ENCODE measurements around the gene TMC3. TPM values are rescaled to one million over a fixed set of nuclear protein-coding genes. Genes with fewer than 3 reads are reported as not detected.

The TMC3 gene
- total RNA-seq, 4 donors from 2014 or later = 0.16 to 0.81 (median 0.36) TPM

- no peak for TF ChIP-seq POLR2A (IDR thresholded peaks at IDR 0.05)
- TF ChIP-seq POLR2AphosphoS5 (IDR thresholded peaks at IDR 0.05) = no peak
- TF ChIP-seq, protein P1, sequence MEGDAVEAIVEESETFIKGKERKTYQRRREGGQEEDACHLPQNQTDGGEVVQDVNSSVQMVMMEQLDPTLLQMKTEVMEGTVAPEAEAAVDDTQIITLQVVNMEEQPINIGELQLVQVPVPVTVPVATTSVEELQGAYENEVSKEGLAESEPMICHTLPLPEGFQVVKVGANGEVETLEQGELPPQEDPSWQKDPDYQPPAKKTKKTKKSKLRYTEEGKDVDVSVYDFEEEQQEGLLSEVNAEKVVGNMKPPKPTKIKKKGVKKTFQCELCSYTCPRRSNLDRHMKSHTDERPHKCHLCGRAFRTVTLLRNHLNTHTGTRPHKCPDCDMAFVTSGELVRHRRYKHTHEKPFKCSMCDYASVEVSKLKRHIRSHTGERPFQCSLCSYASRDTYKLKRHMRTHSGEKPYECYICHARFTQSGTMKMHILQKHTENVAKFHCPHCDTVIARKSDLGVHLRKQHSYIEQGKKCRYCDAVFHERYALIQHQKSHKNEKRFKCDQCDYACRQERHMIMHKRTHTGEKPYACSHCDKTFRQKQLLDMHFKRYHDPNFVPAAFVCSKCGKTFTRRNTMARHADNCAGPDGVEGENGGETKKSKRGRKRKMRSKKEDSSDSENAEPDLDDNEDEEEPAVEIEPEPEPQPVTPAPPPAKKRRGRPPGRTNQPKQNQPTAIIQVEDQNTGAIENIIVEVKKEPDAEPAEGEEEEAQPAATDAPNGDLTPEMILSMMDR (IDR thresholded peaks at IDR 0.05) = no peak
- TF ChIP-seq EP300 (IDR thresholded peaks at IDR 0.05) = no peak
- WGBS, 2 donors (ENCODE audit: low coverage in 1 of 2) = 83% methylated on average over 3 of the region's 3 CpGs; no CpG with 5 or more reads in 1 of the 2 donors
- no peak for ATAC-seq
- Histone ChIP-seq H3K9me3 (no peaks in the 10 kb centered on the region), H3K4me1 (no peaks in the 10 kb centered on the region), H3K36me3 (no peaks in the 10 kb centered on the region), H3K27ac (no peak overlapping the region), H3K27me3 (no peaks in the 10 kb centered on the region), H3K4me3 (no peak overlapping the region)
Observed at GRCh38 chr15:81372575-81372974, 1.4 kb downstream of the TMC3 start.

DNA sequence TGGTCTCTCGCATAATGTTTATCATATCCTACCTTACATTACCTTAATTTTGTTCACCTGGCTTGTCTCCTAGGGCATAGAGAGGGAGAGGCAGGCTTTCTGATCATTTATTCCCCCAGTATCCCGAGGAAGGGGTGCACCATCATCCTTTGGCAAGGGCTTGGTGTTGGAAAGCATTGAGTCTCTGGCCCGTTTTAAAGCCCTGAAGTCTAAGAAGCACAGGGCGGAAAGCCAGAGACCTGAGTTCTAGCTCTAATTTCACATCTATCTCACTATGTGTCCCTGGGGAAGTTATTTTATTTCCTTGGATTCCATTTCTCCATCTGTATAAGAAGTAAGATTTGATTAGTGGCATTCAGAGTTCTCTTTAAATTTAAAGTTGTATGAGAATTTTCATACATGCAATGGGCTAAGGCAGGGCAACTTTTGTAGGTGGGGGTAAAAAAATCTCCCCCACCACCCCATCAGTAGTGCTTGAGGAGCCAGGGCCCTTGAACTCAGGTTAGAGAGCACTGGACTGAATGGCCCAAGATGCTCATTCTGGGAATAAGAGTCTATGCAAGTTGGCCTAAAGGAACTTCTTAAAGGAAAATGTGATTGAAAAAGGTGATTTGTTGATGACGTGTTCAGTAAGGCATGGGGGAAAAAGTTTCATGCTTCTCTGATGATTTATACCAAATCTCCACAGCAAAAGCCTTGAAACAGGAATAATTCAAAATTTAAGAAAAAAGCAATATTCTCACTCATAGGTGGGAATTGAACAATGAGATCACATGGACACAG, 10.1 kb downstream of the TMC3 start:
- WGBS, 2 donors (ENCODE audit: low coverage in 1 of 2) = 59 to 62% methylated on average over 2 to 4 of the region's 5 CpGs
- Histone ChIP-seq H3K36me3 (no peaks in the 10 kb centered on the region), H3K27me3 (no peaks in the 10 kb centered on the region), H3K9me3 (peaks cover 0 to 4% (median 0%) of the 10 kb centered on the region in 3 donors), H3K4me1 (no peaks in the 10 kb centered on the region), H3K27ac (no peak overlapping the region), H3K4me3 (no peak overlapping the region)
- ATAC-seq = no peak
- TF ChIP-seq, protein P1 (IDR thresholded peaks at IDR 0.05) = no peak
- TF ChIP-seq POLR2AphosphoS5 (IDR thresholded peaks at IDR 0.05) (no peak), POLR2A (IDR thresholded peaks at IDR 0.05) (no peak), EP300 (IDR thresholded peaks at IDR 0.05) (no peak)

DNA sequence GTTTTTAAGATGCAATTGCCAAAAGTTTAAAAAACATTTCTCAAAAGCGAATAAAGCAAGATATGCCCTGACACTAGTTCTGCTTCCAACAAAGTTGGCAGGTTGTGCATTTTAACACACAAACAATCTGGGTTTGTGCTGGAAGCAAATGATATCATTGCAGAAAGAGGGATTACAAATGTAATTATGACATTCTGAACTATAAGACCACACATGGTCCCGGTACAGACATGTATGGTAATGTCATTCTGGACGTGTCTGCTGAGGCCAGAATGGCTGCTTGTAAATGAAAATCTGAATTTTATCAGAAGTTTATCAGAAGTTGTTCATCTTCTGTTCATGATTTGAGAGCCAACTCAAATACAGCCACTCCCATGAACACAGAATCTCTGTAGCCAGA, 10.7 kb downstream of the TMC3 start:
- no peak for ATAC-seq
- Histone ChIP-seq H3K27me3 (no peaks in the 10 kb centered on the region), H3K4me1 (no peaks in the 10 kb centered on the region), H3K4me3 (no peak overlapping the region), H3K36me3 (no peaks in the 10 kb centered on the region), H3K27ac (no peak overlapping the region), H3K9me3 (peaks cover 0 to 4% (median 0%) of the 10 kb centered on the region in 3 donors)
- 51 to 57% methylated on average over 3 of the region's 3 CpGs for WGBS, 2 donors (ENCODE audit: low coverage in 1 of 2)
- TF ChIP-seq POLR2A (IDR thresholded peaks at IDR 0.05) (no peak), POLR2AphosphoS5 (IDR thresholded peaks at IDR 0.05) (no peak), EP300 (IDR thresholded peaks at IDR 0.05) (no peak)
- TF ChIP-seq, protein P1 (IDR thresholded peaks at IDR 0.05) = no peak

DNA sequence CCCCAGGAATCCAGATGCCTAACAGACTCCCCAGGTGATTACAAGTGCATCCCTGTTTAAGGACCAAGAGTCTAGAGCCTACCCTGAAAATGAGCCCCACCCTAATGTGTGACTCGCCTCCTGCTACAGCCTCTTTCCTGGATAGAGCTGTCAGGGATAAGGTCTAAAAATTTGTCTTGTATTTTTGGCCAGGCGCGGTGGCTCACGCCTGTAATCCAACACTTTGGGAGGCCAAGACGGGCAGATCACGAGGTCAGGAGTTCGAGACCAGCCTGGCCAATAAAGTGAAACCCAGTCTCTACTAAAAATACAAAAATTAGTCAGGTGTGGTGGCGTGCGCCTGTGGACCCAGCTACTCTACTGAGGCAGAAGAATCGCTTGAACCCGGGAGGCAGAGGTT, 11.2 kb downstream of the TMC3 start:
- no peak for ATAC-seq
- WGBS, 2 donors (ENCODE audit: low coverage in 1 of 2) = 75 to 89% methylated on average over 2 to 6 of the region's 11 CpGs
- no peak overlapping the region for H3K4me3 ChIP-seq
- no peaks in the 10 kb centered on the region for H3K36me3 ChIP-seq
- TF ChIP-seq EP300 (IDR thresholded peaks at IDR 0.05) (no peak), POLR2AphosphoS5 (IDR thresholded peaks at IDR 0.05) (no peak), POLR2A (IDR thresholded peaks at IDR 0.05) (no peak)
- TF ChIP-seq, protein P1 (IDR thresholded peaks at IDR 0.05) = no peak
- H3K9me3 ChIP-seq = peaks cover 0 to 4% (median 0%) of the 10 kb centered on the region in 3 donors
- H3K27me3 ChIP-seq = no peaks in the 10 kb centered on the region
- no peak overlapping the region for H3K27ac ChIP-seq
- H3K4me1 ChIP-seq = no peaks in the 10 kb centered on the region

- ATAC-seq = no peak
Observed at GRCh38 chr15:81361891-81362290, 12.1 kb downstream of the TMC3 start.

More at GRCh38 chr15:81361891-81362290, 12.1 kb downstream of the TMC3 start:
- Histone ChIP-seq H3K36me3 (no peaks in the 10 kb centered on the region), H3K27ac (no peak overlapping the region), H3K9me3 (peaks cover 0 to 4% (median 0%) of the 10 kb centered on the region in 3 donors), H3K4me3 (no peak overlapping the region), H3K4me1 (no peaks in the 10 kb centered on the region), H3K27me3 (no peaks in the 10 kb centered on the region)
- 93% methylated on average over 5 of the region's 7 CpGs; no CpG with 5 or more reads in 1 of the 2 donors for WGBS, 2 donors (ENCODE audit: low coverage in 1 of 2)
- TF ChIP-seq, protein P1 (IDR thresholded peaks at IDR 0.05) = no peak
- no peak for TF ChIP-seq EP300 (IDR thresholded peaks at IDR 0.05)
- TF ChIP-seq POLR2A (IDR thresholded peaks at IDR 0.05) = no peak
- no peak for TF ChIP-seq POLR2AphosphoS5 (IDR thresholded peaks at IDR 0.05)
